PC-9 (cell line): ENCODE measurements around the gene ZNF319. TPM values are rescaled to one million over a fixed set of nuclear protein-coding genes. Genes with fewer than 3 reads are reported as not detected.

Experiments used
- BruUV-seq: library from RNA; stranded (reverse); fragments of 400-500 nt; replicated peaks from 2 replicates; lab custom pipeline; 2021; lab: Mats Ljungman, UMichigan
- CTCF ChIA-PET: fragments of 300-600 bp; sonication (Branson Sonifier 250); formaldehyde crosslinking; loops from one replicate; lab custom pipeline; 2022; ENCODE audit warnings: antibody characterized with exemption; lab: Charles Lee
- POLR2A ChIA-PET: fragments of 300-600 bp; sonication (Branson Sonifier 250); formaldehyde crosslinking; loops from one replicate; lab custom pipeline; 2022; ENCODE audit warnings: antibody characterized with exemption; ENCODE audit not compliant: unreplicated experiment; lab: Charles Lee
- DNase-seq, 2 experiments: peaks; one replicate each; pipeline versions ENCODE4 v3.0.0 to v3.0.0-alpha.2; 2015 to 2022; ENCODE audit warnings: mixed read lengths in 1 of 2
- H2AFZ ChIP-seq: fragments of 200-600 bp; sonication (generic); 2 replicates; pipeline ENCODE4 v1.8.1; 2017; ENCODE audit warnings: antibody characterized with exemption
- H3F3A ChIP-seq: fragments of 200-600 bp; sonication (generic); 2 replicates; pipeline ENCODE4 v1.8.1; 2017; ENCODE audit warnings: antibody characterized with exemption, mild to moderate bottlenecking, low read depth; ENCODE audit not compliant: insufficient read depth
- H3K27ac ChIP-seq: fragments of 200-600 bp; sonication (generic); 2 replicates; pipeline ENCODE4 v1.6.1; 2016; ENCODE audit warnings: mixed run types
- H3K27me3 ChIP-seq: fragments of 200-600 bp; sonication (generic); 2 replicates; pipeline ENCODE4 v1.6.1; 2016; ENCODE audit warnings: low read depth, mixed run types; ENCODE audit not compliant: insufficient read depth
- H3K36me3 ChIP-seq: fragments of 200-600 bp; sonication (generic); 2 replicates; pipeline ENCODE4 v1.6.1; 2016; ENCODE audit warnings: low read depth, mixed run types
- H3K4me1 ChIP-seq: fragments of 200-600 bp; sonication (generic); replicated peaks from 2 replicates; pipeline ENCODE4 v1.6.1; 2016; ENCODE audit warnings: mixed run types; ENCODE audit not compliant: insufficient read depth
- H3K4me2 ChIP-seq: fragments of 200-600 bp; sonication (generic); 2 replicates; pipeline ENCODE4 v1.6.1; 2017; ENCODE audit warnings: mixed run types
- H3K4me3 ChIP-seq: fragments of 200-600 bp; sonication (generic); 2 replicates; pipeline ENCODE4 v1.6.1; 2016; ENCODE audit warnings: mixed run types
- H3K79me2 ChIP-seq: fragments of 200-600 bp; sonication (generic); 2 replicates; pipeline ENCODE4 v1.6.1; 2017; ENCODE audit warnings: low read depth, mixed run types
- H3K9me2 ChIP-seq: fragments of 200-600 bp; sonication (generic); 2 replicates; pipeline ENCODE4 v1.8.1; 2017; ENCODE audit warnings: mild to moderate bottlenecking; ENCODE audit not compliant: insufficient read depth
- H3K9me3 ChIP-seq: fragments of 200-600 bp; sonication (generic); 2 replicates; pipeline ENCODE4 v1.8.1; 2016; ENCODE audit warnings: low read depth; ENCODE audit not compliant: insufficient read depth
- H4K20me1 ChIP-seq: fragments of 200-600 bp; sonication (generic); 2 replicates; pipeline ENCODE4 v1.8.1; 2017; ENCODE audit not compliant: insufficient read depth
- EZH2 ChIP-seq: fragments of 200-600 bp; sonication (generic); IDR thresholded peaks from 2 replicates; pipeline ENCODE4 v1.8.0; 2017; ENCODE audit warnings: antibody characterized with exemption, low read depth
- intact Hi-C: fragments of 100-400 bp; cut with micrococcal nuclease; formaldehyde crosslinking; loops from one replicate; pipeline ENCODE4 v1.10.0; 2022; ENCODE audit not compliant: unreplicated experiment
- total RNA-seq: library from RNA; stranded (reverse); gene quantifications from 2 replicates; pipeline ENCODE4 v1.2.3, GENCODE V29; 2021
- TF ChIP-seq, protein P1 (sequence below): fragments of 200-600 bp; sonication (generic); conservative IDR thresholded peaks from 2 replicates; pipeline ENCODE4 v1.6.1; 2017; ENCODE audit warnings: mixed run types, antibody characterized with exemption, mild to moderate bottlenecking, moderate library complexity

Gene ZNF319
- total RNA-seq, 1 experiment from 2014 or later, result 11.0 TPM

DNA sequence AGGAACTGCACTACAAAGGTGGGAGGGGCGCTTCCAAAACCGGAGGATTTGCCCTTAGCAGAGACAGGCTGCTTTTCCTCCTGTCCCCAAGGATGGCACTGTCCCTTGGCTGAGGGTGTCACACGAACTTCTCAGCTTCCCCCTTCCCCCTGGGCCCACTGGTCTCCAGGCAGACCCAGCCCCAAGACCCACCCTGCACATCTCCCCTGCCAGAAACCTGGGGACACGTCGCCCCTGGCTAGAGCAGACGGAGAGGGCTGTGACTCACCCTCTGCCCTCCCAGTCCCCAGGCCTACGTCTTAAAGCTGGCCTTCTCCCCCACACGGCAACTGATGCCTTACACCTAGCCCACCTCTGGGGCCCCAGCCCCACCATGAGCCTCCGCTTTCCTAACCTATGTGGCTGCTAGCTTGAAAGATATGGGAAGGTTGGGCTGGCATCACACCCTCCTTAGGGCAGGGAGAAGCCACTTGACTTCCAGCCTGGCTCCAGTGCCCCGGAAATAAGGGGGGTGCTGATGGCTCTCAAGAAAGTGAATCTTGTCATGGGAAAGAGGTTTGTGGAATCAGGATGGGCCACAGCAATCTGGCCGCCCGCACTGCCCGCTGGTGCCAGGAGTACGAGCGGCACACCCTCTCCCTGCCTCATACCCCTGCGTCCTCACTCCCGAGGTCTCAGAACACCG is 4.6 kb downstream of the ZNF319 start:
- no peak overlapping the region for H3K27ac ChIP-seq
- H3K9me3 ChIP-seq, result no peaks in the 10 kb centered on the region
- no peaks in the 10 kb centered on the region for H4K20me1 ChIP-seq
- H3K4me2 ChIP-seq, result no peak overlapping the region
- peaks cover 30% of the 10 kb centered on the region for H3K79me2 ChIP-seq
- no TSS peak for BruUV-seq
- H3K4me3 ChIP-seq, result no peak overlapping the region
- peaks cover 69% of the 10 kb centered on the region for H3K4me1 ChIP-seq
- H3F3A ChIP-seq, result peaks cover 48% of the 10 kb centered on the region
- intact Hi-C loops, result loop anchor here (5.0 kb wide), 1 partner anchor 79 kb away; no protein-coding TSS in a partner anchor
- CTCF ChIA-PET, result interaction anchor here (0.6 kb wide), 1 partner anchor 16 kb away, joined by 3 read pairs; no protein-coding TSS in a partner anchor
- no peak for TF ChIP-seq EZH2
- TF ChIP-seq, protein P1, sequence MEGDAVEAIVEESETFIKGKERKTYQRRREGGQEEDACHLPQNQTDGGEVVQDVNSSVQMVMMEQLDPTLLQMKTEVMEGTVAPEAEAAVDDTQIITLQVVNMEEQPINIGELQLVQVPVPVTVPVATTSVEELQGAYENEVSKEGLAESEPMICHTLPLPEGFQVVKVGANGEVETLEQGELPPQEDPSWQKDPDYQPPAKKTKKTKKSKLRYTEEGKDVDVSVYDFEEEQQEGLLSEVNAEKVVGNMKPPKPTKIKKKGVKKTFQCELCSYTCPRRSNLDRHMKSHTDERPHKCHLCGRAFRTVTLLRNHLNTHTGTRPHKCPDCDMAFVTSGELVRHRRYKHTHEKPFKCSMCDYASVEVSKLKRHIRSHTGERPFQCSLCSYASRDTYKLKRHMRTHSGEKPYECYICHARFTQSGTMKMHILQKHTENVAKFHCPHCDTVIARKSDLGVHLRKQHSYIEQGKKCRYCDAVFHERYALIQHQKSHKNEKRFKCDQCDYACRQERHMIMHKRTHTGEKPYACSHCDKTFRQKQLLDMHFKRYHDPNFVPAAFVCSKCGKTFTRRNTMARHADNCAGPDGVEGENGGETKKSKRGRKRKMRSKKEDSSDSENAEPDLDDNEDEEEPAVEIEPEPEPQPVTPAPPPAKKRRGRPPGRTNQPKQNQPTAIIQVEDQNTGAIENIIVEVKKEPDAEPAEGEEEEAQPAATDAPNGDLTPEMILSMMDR, result no peak
- no peak overlapping the region for H2AFZ ChIP-seq
- DNase-seq, result peak in 1 of 2 experiments; percentile 74
- H3K27me3 ChIP-seq, result no peaks in the 10 kb centered on the region
- POLR2A ChIA-PET, result interaction anchor here (0.7 kb wide), 1 partner anchor 134 kb away, joined by 15 read pairs; no protein-coding TSS in a partner anchor
- no peaks in the 10 kb centered on the region for H3K9me2 ChIP-seq
- H3K36me3 ChIP-seq, result peaks cover 8% of the 10 kb centered on the region; the same call in 1 of the 2 replicates

DNA sequence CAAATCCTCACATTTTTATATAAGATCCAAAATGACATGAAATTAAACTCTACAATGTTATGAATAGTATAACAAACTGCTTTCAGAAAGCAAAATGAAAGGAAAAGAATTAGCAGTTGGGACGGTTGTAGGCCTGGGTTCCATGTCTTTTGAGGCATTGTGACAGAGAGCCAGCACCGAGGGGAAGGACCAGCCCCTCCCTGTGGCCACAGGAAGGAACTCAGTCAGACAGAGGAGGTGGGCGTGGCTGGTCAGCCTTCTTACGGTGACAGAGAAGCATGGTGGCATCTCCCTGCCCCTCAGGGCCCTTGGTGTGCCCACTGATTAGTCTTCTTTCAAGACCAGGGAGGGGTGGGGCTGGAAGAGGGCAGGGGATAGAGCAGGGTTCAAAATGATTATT is 5.7 kb downstream of the ZNF319 start:
- no TSS peak for BruUV-seq
- peak; percentile 58 to 69 for DNase-seq
- H3K27me3 ChIP-seq, result no peaks in the 10 kb centered on the region
- no peaks in the 10 kb centered on the region for H3K9me2 ChIP-seq
- TF ChIP-seq, protein P1, result peak; percentile 63
- TF ChIP-seq EZH2, result no peak
- peak overlapping the region; percentile 37 for H3K4me2 ChIP-seq
- peaks cover 51% of the 10 kb centered on the region for H3F3A ChIP-seq
- no peak overlapping the region for H2AFZ ChIP-seq
- H3K27ac ChIP-seq, result no peak overlapping the region
- no peaks in the 10 kb centered on the region for H4K20me1 ChIP-seq
- H3K36me3 ChIP-seq, result peaks cover 8% of the 10 kb centered on the region; the same call in 1 of the 2 replicates
- peaks cover 29% of the 10 kb centered on the region for H3K79me2 ChIP-seq
- ChIA-PET CTCF (no interaction called here), POLR2A (no interaction called here)
- peaks cover 68% of the 10 kb centered on the region for H3K4me1 ChIP-seq
- H3K9me3 ChIP-seq, result no peaks in the 10 kb centered on the region
- intact Hi-C loops, result loop anchor here (5.0 kb wide), 1 partner anchor 77 kb away; no protein-coding TSS in a partner anchor
- H3K4me3 ChIP-seq, result no peak overlapping the region

DNA sequence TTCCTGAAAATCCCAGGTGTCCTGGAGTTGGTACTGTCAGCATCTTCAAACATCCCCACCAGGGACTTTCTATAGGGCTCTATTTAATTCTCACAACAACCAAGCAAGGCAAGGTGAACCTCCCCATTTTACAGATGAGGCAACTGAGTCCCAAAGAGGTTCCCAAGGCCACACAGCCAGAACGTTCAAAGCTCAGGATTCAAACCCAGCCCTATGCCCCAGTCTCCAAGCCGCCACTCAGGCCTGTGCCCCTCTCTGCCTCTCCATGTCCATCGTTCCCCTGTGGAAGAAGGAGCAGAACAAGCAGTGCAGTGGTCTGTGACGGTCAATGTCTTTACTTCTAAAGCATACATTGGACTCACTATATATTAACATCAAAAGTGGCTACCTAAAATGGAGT is 6.1 kb downstream of the ZNF319 start:
- Histone ChIP-seq H3K4me3 (no peak overlapping the region), H3K27ac (peak overlapping the region; percentile 96; the same call in 1 of the 2 replicates), H3K27me3 (no peaks in the 10 kb centered on the region), H3K79me2 (peaks cover 25% of the 10 kb centered on the region), H3K36me3 (peaks cover 8% of the 10 kb centered on the region; the same call in 1 of the 2 replicates), H3K4me2 (peak overlapping the region; percentile 37), H3K4me1 (peaks cover 64% of the 10 kb centered on the region), H3F3A (peaks cover 47% of the 10 kb centered on the region), H3K9me2 (no peaks in the 10 kb centered on the region), H3K9me3 (no peaks in the 10 kb centered on the region), H4K20me1 (no peaks in the 10 kb centered on the region), H2AFZ (no peak overlapping the region)
- no TSS peak for BruUV-seq
- DNase-seq, result no peak
- TF ChIP-seq, protein P1, result no peak
- no peak for TF ChIP-seq EZH2
- intact Hi-C loops, result no loop called here
- ChIA-PET POLR2A (no interaction called here), CTCF (no interaction called here)
